ENCODE measurements around the gene FYCO1. TPM values are rescaled to one million over a fixed set of nuclear protein-coding genes. Genes with fewer than 3 reads are reported as not detected.

The FYCO1 gene
- total and polyA plus RNA-seq, 9 of the 15 experiments (the other 6 are each of a cell fraction or from before 2014, with no cell fraction given), result 2.1 to 13.8 (median 7.4) TPM

DNA sequence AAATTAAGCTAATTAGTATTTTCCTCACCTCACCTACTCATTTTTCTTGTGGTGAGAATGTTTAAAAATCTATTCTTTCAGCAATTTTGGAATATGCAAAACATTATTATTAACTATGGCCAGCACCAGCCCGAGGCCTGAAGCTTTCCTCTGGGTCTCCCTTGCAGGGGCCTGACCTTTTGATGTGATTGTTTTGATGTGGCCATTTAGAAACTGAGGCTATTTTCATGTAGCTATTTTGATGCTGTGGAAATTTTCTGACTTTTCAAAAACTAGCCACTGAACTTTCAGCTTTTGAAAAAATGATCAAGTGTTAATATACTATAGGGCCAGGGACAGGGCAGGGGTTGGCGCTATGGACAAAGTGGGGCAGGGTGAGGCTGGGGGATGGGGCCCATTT is 117.5 kb downstream of the FYCO1 start (continued):
- TF ChIP-seq, protein P1, sequence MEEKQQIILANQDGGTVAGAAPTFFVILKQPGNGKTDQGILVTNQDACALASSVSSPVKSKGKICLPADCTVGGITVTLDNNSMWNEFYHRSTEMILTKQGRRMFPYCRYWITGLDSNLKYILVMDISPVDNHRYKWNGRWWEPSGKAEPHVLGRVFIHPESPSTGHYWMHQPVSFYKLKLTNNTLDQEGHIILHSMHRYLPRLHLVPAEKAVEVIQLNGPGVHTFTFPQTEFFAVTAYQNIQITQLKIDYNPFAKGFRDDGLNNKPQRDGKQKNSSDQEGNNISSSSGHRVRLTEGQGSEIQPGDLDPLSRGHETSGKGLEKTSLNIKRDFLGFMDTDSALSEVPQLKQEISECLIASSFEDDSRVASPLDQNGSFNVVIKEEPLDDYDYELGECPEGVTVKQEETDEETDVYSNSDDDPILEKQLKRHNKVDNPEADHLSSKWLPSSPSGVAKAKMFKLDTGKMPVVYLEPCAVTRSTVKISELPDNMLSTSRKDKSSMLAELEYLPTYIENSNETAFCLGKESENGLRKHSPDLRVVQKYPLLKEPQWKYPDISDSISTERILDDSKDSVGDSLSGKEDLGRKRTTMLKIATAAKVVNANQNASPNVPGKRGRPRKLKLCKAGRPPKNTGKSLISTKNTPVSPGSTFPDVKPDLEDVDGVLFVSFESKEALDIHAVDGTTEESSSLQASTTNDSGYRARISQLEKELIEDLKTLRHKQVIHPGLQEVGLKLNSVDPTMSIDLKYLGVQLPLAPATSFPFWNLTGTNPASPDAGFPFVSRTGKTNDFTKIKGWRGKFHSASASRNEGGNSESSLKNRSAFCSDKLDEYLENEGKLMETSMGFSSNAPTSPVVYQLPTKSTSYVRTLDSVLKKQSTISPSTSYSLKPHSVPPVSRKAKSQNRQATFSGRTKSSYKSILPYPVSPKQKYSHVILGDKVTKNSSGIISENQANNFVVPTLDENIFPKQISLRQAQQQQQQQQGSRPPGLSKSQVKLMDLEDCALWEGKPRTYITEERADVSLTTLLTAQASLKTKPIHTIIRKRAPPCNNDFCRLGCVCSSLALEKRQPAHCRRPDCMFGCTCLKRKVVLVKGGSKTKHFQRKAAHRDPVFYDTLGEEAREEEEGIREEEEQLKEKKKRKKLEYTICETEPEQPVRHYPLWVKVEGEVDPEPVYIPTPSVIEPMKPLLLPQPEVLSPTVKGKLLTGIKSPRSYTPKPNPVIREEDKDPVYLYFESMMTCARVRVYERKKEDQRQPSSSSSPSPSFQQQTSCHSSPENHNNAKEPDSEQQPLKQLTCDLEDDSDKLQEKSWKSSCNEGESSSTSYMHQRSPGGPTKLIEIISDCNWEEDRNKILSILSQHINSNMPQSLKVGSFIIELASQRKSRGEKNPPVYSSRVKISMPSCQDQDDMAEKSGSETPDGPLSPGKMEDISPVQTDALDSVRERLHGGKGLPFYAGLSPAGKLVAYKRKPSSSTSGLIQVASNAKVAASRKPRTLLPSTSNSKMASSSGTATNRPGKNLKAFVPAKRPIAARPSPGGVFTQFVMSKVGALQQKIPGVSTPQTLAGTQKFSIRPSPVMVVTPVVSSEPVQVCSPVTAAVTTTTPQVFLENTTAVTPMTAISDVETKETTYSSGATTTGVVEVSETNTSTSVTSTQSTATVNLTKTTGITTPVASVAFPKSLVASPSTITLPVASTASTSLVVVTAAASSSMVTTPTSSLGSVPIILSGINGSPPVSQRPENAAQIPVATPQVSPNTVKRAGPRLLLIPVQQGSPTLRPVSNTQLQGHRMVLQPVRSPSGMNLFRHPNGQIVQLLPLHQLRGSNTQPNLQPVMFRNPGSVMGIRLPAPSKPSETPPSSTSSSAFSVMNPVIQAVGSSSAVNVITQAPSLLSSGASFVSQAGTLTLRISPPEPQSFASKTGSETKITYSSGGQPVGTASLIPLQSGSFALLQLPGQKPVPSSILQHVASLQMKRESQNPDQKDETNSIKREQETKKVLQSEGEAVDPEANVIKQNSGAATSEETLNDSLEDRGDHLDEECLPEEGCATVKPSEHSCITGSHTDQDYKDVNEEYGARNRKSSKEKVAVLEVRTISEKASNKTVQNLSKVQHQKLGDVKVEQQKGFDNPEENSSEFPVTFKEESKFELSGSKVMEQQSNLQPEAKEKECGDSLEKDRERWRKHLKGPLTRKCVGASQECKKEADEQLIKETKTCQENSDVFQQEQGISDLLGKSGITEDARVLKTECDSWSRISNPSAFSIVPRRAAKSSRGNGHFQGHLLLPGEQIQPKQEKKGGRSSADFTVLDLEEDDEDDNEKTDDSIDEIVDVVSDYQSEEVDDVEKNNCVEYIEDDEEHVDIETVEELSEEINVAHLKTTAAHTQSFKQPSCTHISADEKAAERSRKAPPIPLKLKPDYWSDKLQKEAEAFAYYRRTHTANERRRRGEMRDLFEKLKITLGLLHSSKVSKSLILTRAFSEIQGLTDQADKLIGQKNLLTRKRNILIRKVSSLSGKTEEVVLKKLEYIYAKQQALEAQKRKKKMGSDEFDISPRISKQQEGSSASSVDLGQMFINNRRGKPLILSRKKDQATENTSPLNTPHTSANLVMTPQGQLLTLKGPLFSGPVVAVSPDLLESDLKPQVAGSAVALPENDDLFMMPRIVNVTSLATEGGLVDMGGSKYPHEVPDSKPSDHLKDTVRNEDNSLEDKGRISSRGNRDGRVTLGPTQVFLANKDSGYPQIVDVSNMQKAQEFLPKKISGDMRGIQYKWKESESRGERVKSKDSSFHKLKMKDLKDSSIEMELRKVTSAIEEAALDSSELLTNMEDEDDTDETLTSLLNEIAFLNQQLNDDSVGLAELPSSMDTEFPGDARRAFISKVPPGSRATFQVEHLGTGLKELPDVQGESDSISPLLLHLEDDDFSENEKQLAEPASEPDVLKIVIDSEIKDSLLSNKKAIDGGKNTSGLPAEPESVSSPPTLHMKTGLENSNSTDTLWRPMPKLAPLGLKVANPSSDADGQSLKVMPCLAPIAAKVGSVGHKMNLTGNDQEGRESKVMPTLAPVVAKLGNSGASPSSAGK (IDR thresholded peaks at IDR 0.05), result no peak
- TF ChIP-seq, protein P2, sequence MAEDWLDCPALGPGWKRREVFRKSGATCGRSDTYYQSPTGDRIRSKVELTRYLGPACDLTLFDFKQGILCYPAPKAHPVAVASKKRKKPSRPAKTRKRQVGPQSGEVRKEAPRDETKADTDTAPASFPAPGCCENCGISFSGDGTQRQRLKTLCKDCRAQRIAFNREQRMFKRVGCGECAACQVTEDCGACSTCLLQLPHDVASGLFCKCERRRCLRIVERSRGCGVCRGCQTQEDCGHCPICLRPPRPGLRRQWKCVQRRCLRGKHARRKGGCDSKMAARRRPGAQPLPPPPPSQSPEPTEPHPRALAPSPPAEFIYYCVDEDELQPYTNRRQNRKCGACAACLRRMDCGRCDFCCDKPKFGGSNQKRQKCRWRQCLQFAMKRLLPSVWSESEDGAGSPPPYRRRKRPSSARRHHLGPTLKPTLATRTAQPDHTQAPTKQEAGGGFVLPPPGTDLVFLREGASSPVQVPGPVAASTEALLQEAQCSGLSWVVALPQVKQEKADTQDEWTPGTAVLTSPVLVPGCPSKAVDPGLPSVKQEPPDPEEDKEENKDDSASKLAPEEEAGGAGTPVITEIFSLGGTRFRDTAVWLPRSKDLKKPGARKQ (CRISPR knock-in tag; IDR thresholded peaks at IDR 0.05), result no peak

Measured in K562 (cell line).